GM18507 (cell line): ENCODE results near the gene BCKDHB.

Experiments used
- DNase-seq: peaks from one replicate; pipeline ENCODE4 v3.0.0; 2011; ENCODE audit warnings: low read depth; ENCODE audit not compliant: insufficient read length; ENCODE audit errors: extremely low spot score
- FAIRE-seq: peaks from 2 replicates; lab custom pipeline; 2011; peaks lifted over from hg19 to GRCh38; lab: Jason Lieb, UNC

The BCKDHB gene

GRCh38 chr6:80302716-80303115, 196.2 kb downstream of the BCKDHB start:
- FAIRE-seq (no peak), DNase-seq (no peak)

- no peak for FAIRE-seq
- DNase-seq, result no peak
Observed at GRCh38 chr6:80304014-80304413, 197.5 kb downstream of the BCKDHB start.

DNA sequence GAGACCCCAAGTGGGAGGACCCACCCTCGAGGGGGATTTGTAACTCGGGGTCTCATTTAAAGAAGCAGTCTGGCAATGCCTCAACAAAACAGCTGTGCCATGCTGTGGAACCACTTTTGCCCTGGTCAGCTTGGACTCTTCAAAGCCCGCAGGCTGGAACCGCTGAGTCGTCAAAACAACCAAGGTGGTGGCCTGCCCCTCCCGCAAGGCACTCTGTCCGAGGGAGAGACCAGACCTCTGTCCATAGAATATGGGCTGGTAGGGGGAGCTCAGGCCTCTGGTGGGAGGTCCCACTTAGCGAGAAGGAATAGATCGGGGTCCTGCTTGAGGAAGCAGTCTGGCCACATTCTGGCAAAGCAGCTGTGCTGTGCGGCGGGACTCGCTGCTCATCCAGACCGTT, 208.1 kb downstream of the BCKDHB start:
- FAIRE-seq, result no peak
- DNase-seq, result no peak

DNA sequence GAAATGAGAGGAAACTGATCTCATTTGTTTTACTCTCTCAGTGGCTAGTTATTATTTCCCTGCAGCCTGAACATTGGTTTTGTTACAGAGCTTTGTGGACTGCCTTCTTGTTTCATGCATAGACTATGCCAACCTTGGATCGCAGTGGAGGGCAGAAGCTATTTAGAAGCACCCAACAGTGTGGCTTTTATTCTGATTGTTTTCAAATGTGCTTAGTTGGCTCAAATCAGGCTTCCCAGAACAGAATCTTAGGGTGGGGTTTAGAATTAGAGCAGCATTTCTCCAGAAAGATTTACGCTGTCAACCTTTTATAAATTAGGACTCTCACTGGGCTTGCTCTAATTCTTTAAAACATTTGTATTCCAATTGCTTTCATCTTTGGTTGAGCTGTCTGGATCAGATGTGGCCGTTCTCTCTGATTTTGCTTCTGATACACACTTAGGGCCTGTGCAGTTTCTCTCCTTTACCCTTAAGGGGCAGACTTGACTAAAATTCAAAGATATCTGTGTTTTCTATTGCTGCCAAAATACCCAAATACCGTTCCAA, 210.3 kb downstream of the BCKDHB start:
- no peak for DNase-seq
- FAIRE-seq, result no peak

GRCh38 chr6:80319196-80319595, 212.7 kb downstream of the BCKDHB start:
- DNase-seq, result no peak
- no peak for FAIRE-seq

DNA sequence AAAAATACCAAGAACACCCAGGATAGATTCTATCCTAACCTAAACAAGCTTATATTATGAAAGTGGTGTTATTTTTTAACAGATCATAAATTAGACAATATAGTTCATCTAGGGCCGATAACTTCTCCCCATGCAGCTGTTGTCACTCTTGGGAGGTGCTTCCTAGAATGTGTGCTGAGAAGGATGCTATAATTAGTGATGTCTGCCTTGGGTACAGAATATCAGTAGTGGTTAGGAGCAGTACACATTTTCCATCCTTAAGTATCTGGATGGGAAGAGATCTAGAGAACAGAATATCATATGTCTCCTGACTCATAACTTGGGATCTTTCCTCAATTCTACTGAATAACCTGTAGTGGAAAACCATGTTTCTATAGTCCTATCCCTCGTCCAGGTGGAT, 214.5 kb downstream of the BCKDHB start:
- no peak for FAIRE-seq

GRCh38 chr6:80325742-80326141, 219.3 kb downstream of the BCKDHB start:
- no peak for DNase-seq
- no peak for FAIRE-seq

More for the DNA sequence above, 214.5 kb downstream of the BCKDHB start:
- DNase-seq, result no peak

- DNase-seq, result no peak
- FAIRE-seq, result no peak
Observed at GRCh38 chr6:80328652-80329051, 222.2 kb downstream of the BCKDHB start.

- no peak for FAIRE-seq
Observed at GRCh38 chr6:80329496-80329895, 223.0 kb downstream of the BCKDHB start.

DNA sequence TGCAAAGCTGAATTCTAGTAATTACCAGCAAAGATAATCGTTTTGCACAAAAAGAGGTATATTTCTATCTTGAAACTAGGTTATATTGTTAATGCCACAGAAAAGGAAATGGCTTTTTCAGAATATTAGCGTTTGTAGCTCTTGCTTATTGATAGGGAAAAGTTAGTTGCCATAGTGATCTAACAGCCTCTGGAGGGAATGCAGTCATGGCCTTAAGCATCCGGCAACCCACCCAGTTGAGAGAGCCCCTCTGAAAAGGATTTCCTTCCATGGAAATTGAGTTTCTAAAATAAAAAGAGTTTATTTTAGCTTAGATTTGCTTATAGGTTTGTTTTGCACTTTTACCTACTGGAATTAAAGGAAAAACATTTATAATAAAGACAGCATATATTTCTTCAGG, 224.5 kb downstream of the BCKDHB start:
- no peak for FAIRE-seq
- no peak for DNase-seq

More at GRCh38 chr6:80329496-80329895, 223.0 kb downstream of the BCKDHB start:
- no peak for DNase-seq

DNA sequence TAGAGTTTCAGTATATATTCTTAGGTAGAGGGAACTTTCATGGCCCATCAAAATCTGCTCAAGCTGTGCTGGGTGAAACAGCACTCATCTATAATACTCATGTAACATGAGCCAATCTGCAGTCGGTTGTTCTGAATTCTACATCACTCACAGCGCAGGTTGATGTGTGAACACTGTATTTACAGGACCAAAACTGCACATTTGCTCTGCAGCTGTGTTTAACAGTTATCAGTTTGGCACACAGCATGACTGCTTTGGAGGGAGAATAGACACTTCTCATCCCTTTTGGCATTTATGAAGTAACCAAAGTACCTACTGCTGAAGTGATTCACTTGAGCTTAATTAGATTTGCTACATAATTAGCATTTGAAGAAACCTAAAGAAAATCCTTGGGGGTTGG, 225.1 kb downstream of the BCKDHB start:
- FAIRE-seq, result no peak
- DNase-seq, result no peak

DNA sequence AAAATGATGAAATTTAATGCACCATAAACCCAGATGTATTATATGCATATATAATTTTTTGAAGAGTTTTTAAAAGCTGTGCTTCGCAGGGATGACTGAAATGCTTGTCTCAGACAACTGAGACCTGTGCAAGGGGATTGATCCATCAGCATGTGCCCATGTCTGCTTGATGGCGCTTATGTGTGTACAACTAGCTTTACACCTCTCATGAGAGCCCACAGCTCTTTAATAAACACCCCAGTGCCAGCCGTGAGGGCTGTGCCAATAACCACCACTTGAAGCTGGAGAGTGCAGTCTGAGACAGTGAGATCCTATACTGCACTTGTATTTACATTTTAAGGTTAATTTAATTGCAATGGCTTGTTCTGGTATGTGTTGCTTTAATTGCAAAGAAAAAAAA, 225.5 kb downstream of the BCKDHB start:
- no peak for FAIRE-seq
- DNase-seq, result no peak

GRCh38 chr6:80333342-80333741, 226.9 kb downstream of the BCKDHB start:
- DNase-seq (no peak), FAIRE-seq (no peak)

DNA sequence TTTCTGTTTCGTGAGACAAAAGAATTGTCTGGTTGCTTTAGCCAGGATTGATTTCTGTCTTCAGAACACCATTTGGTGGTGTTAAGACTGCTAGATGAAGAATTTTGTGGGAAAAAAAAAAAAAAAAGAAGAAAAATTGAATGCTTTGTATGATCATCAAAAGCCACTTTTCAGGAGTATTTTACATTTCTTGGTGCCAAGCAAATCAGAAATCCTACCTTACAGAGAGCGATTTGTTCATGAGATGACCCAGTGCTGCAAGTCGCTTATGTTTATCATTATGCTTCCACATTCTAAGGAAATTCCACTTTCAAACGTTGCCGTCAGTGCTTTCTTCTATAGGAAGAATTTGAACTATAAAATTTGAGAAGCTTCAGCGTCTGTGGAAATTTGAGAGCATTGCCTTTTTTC, 228.7 kb downstream of the BCKDHB start:
- FAIRE-seq (no peak), DNase-seq (no peak)

- DNase-seq (no peak), FAIRE-seq (no peak)
Observed at GRCh38 chr6:80336911-80337310, 230.4 kb downstream of the BCKDHB start.

- no peak for DNase-seq
- FAIRE-seq, result peak; percentile 63
Observed at GRCh38 chr6:80338201-80338836, 231.8 kb downstream of the BCKDHB start.

DNA sequence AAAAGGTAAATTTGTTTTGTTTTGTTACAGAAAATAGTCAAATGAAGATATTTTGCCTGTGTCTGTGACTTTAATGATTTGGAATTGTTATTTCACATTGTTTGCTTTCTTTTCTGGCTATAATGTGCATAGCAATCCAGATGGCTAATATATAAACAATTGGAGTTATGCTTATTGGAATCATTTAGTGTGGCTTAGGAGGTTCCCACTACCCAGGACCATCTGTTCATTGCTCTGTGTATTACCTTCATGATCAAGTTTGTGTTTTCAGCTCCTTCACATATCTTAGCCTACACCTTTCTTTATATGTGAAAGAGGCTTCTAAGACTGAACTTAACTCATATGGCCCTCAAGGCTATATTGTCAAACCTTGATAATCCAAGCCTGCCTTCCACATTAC, 232.9 kb downstream of the BCKDHB start:
- no peak for FAIRE-seq
- no peak for DNase-seq

- FAIRE-seq (no peak), DNase-seq (no peak)
Observed at GRCh38 chr6:80340280-80340679, 233.8 kb downstream of the BCKDHB start.

DNA sequence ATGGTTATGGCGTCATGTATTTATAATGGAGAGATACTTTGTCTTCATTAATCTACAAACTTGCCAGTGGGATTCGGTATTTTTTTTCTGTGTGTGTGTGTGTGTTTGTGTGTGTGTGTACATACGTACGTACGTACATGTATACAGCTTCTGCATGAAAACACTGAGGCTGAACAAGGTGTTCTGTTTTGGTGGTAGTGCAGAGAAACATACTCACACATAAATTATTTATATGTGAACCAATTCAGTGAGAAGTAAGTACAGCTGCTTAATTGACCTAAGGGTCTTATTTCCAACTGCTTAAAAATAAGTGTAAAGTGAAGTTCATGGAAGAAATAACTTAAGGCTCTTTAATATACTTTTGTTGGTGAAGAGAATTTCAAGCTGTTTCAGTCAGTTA, 234.2 kb downstream of the BCKDHB start:
- no peak for DNase-seq
- FAIRE-seq, result no peak

DNA sequence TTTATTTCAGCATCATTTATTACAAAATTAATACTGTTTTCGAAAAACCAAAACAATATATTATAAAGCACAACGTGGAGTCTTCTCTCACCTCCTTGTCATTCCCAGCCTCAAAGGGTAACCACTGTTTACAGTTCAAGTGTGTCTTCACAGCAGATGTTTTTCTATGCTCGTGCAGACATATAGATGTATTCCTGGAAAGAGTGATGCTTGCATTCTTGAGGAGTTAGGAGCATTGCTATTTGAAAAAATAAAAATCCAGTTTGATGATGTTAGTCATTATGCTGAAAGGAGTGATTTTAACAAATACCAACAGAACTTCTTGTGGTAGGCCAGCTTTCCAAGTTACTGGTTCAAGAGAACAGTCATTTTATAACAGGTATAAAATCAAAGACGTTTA, 234.9 kb downstream of the BCKDHB start:
- no peak for DNase-seq
- FAIRE-seq, result no peak

- no peak for DNase-seq
- FAIRE-seq, result no peak
Observed at GRCh38 chr6:80343511-80343910, 237.0 kb downstream of the BCKDHB start.

GRCh38 chr6:80347101-80347500, 240.6 kb downstream of the BCKDHB start:
- no peak for DNase-seq
- FAIRE-seq, result no peak
